ENCODE measurements around the gene DCT.

- no peak for TF ChIP-seq CTCF (IDR thresholded peaks at IDR 0.05)
- TF ChIP-seq POLR2A (IDR thresholded peaks at IDR 0.05): no peak
- no peak for TF ChIP-seq EP300 (IDR thresholded peaks at IDR 0.05)
- TF ChIP-seq POLR2AphosphoS5 (IDR thresholded peaks at IDR 0.05): no peak
Measured at GRCh38 chr13:94459116-94459515, 20.4 kb downstream of the DCT start.
